GM21576 (cell line): ENCODE data around the gene NOTCH3.

Experiments used
- ATAC-seq: cut with Tn5 transposase; IDR thresholded peaks from one replicate; pipeline ENCODE4 v1.9.1; 2021; ENCODE audit warnings: mild to moderate bottlenecking, moderate library complexity; ENCODE audit not compliant: unreplicated experiment

The NOTCH3 gene

DNA sequence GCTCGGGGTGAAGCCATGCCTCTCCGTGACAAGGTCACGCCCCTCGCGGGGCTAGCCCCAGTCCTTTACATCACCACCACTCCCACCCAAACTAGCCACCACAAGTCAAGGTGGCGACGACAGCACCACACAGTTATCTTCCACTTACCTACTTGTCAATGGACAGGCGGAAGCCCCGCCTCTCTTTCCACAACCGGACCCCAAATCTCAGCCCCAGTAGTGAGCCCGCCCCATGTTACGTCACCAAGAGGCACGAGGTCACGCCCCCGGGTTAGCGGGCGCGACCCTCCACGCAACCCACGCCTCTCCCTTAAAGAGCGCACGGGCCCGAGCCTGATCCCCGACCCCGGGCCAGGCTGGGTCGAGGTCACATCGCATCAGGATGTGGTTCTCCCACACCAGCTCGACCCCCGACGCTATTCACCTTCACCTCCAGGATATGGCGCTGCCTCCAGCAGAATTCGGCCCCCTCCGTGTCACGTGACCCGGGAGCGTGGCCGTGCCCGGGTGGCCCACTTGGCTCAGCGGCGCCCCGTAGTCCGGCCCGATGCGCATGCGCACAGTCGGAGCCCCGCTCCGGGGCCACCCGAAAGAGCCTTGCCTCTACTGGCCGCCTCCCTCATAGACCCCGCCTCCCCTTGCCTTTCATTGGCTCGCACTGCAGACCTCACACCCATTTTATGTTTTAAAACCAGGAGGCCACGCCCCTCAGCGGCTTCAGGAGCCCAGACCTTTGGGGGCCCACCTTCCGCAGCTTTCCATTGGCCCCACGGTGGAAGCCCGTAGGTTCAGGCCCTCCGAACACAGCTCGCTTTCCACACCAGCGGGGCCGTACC lies 75.3 kb downstream of the NOTCH3 start:
- ATAC-seq: peak; percentile 74

- no peak for ATAC-seq
These were observed 76.1 kb downstream of the NOTCH3 start for GRCh38 chr19:15124572-15125231.

DNA sequence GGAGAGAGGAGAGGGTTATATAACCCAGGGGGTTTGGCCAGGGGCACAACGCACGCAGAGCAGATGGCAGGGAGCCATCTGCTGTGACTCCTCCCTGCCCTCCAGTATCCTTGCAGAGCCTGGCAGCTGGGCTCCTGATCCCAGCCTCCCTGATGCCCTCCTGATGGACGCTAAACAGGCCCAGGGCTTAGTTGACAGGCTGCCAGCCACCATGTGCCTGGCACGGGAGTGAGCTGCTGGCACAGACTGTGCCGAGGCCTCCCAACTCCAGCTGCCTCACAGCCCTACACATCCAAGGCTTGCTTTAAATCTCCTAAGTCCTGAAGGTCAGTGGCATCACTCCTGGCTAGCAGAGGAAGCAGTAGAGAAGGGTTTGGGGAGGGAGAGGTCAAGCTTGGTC lies 76.9 kb downstream of the NOTCH3 start:
- no peak for ATAC-seq

DNA sequence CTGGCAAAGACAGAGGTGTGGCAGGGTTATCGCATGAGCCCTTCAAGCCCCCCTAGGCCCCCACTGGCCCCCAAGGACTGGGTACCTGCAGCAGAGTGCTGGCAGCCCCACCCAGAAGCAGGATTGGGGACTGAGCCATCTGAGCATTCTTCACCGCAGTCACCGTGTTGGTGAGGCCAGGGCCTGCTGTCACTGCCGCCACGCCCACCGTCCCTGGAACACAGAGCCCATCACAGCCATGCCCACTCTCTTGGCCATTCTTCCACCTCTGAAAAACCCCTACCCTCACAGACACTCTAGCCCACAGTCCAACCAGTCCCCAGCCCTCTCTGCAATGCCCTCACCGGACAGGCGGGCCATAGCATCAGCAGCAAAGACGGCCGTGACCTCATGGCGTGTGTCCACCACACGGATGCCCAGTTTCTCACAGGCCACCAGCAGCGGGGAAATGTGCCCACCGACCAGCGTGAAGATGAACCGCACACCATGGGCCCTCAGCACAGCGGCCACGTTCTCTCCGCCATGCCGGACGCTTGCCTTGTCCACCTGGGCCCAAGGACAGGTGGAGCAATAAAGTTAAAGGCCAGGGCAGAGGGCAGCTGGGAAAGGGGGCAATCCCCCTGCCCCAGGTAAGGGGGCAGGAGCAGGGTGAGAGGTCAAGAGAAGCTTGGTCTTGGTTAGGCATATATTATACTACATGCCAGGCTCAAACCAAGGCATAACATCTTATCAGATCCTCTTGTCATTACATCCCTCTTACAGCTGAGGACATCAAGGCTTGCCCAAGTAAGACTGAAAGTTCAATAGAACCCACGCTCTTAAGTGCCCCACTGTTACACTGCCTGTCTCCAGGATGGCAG lies 77.5 kb downstream of the NOTCH3 start:
- no peak for ATAC-seq

DNA sequence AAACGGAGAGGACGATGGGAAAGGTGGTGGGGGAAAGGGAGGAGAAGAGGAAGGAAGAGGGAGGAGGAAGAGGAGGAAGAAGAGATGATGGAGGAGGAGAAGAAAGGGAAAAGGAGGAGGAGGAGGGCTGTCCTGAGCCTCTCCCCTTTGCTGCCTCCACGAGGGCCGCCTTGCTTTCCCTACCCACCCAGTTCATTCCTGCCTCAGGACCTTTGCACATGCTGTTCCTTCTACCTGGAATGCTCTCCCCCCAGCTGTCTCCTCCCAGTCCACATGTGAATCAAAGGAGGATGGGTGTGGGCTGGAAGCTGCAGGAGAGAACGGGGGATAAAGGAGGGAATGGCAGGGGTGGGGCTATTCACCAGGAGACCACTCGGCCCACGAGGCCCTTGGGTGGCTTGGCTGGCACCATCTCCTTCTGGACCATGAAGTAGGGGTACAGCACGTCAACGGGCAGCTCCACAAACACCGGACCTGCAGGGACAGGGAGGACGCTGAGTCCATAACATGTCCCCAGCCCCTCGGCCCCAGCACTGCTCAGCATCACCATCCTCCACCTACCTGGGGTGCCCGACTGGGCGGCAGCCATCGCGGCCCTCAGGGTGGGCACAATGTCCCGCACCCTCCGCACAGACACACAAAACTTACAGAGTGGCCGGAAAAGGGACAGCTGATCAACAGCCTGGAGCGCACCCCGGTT lies 78.3 kb downstream of the NOTCH3 start:
- ATAC-seq: no peak

DNA sequence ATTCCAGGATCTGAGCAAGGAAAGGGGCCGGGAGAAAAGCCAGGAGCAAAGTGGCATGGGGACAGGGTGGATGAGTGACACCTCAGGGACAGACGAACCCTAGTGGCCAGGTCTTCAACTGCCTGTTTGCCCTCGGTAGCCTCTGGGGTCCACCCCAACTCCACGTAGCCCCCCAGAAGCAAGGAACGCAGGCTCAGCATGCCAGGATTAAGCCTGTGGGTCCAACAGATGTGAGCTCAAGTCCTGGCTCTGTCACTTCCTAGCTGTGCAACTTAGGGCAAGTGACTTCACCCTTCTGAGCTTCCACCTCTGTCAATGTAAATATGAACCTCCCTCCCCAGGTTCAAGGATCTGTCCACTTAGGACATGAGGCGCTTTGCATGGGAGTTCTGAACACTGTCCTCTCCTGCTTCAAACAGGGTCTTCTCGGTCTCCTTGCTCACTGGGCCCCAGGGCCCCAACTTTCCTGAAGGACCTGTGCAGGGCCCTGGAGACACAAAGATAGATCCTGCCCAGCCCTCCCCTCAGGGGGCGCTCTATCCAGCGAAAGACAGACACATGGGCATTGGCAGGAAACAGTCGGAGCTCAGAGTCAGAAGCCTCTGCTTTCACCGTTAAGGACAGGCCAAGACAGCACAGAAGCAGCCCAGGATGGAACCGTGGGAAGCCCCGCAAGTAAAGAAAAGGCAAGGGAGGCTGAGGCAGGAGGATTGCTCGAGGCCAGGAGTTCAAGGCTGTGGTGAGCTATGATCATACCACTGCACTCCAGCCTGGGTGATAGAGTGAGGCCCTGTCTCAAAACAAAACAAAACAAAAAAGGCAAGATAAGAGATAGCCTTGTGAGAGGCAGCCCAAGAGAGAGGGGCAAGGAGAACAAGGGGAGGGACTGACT lies 80.4 kb downstream of the NOTCH3 start:
- no peak for ATAC-seq

GRCh38 chr19:15118789-15119494 lies 81.9 kb downstream of the NOTCH3 start:
- ATAC-seq: no peak

DNA sequence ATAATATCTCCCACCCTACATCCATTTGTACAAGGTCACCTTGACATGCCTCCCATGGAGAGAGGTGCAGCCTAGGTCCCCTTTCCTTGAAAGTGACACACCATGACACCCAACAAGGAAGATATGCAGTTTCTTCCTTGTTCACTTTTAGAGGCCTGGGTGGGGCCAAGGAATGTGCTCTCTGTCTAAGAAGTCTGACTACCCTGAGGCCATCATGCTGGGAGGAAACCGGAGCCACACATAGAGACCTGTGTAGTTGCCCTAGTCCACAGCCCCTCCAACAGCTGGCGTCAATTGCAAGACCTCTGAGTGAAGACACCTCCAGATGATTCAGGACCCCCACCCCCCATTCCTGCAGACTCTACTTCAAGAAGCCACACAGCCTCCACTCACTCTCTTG lies 82.5 kb downstream of the NOTCH3 start:
- no peak for ATAC-seq

GRCh38 chr19:15116856-15117255 lies 83.9 kb downstream of the NOTCH3 start:
- ATAC-seq: no peak

DNA sequence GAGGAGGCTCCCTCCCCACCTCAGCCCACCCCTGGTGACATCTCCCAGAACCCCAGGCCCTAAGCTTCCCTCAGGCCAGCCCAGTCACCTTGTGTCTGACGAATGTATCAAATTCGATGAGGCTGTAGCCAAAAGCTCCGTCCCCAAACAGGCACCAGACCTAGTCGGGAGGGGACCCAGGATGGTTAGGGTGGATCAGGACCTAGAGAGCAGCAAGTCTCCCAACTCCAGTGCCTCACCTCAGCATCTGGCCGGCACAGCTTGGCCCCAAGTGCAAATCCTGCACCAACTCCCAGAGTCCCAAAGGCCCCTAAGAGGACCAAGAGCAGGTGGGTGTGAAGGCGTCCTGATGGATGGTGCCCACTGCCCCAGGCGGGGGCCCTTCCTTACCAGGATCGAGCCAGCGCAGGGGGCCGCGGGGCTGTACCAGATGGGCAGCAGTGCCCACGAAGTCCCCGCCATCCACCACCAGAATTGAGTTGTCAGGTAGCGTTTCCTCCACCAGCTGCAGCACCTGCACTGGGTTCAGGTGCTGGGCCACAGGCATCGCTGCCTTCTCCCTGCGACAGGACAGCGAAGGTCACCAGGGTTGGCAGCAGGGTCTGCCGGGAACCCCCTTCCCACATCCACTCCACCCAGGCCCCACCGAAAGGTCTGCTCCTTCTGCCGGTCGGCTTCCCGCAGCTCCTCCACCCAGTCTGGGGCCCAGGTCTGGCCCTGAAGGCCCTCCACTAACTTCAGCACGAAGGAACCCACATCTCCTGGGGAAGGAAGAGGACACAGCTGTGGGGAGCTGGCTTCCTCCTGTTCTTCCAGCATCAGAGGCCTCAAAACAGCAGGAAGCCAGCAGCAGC lies 84.8 kb downstream of the NOTCH3 start:
- no peak for ATAC-seq

- ATAC-seq: no peak
These were observed 85.7 kb downstream of the NOTCH3 start for GRCh38 chr19:15115080-15115479.

DNA sequence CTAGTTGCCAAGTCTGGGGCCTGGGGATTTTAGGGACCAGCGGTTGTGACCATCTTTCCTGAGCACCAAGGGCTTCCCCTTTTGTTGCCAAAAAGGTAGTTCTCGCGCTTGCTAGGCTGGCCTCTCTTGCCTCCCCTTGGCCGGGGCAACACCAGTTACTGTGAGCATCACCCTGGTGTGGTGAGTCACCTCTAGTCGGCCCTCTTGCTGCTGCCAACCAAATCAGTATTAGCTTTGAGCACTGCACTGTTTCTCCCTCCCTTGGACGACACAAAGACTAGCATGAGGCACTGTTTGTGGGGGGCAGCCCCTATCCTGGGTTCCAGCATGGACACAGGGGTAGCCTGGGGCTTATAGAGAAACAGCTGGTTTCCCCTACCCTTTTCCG lies 86.6 kb downstream of the NOTCH3 start:
- ATAC-seq: no peak

DNA sequence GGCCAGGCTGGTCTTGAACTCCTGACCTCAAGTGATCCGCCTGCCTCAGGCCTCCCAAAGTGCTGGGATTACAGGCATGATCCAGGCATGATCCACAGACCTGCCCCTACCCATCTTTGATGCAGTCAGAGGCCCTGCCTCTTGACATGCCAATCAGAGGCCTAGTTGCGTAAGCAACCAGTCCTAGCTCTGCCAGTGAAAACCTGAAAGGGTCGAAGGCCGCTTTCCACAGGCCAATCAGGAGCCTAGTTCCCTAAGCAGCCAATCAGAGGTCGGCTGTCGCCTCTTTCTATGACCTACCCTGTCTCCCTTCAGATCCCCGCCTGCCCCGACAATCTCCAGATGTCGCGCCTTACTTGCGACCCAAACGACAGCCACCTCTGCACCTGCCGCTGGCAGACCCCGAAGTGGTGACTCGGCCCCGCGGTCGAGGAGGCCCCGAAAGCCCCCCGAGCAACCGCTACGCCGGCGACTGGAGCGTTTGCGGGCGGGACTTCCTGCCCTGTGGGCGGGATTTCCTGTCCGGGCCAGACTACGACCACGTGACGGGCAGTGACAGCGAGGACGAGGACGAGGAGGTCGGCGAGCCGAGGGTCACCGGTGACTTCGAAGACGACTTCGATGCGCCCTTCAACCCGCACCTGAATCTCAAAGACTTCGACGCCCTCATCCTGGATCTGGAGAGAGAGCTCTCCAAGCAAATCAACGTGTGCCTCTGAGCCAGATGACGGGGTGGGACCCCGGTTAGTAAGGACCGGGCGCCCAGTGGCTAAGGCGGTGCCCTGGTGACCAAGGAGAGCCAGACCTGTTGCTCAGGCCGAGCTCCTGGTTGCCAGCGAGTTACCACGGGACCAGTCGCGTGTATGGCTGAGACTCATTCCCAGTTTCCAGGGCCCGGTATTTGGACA lies 87.3 kb downstream of the NOTCH3 start:
- ATAC-seq: no peak

DNA sequence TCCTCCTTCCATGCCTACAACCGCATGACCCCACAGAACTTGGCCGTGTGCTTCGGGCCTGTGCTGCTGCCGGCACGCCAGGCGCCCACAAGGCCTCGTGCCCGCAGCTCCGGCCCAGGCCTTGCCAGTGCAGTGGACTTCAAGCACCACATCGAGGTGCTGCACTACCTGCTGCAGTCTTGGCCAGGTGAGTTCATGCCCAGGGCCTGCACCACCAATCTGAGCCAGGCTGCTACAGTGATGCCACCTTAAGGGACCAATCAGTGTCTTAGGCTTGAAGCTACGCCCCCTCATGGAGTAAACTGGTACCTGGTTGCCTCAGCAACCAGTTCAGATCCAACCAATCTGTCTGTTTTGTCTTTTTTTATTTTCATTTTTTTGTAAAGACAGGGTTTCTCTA lies 88.4 kb downstream of the NOTCH3 start:
- no peak for ATAC-seq

DNA sequence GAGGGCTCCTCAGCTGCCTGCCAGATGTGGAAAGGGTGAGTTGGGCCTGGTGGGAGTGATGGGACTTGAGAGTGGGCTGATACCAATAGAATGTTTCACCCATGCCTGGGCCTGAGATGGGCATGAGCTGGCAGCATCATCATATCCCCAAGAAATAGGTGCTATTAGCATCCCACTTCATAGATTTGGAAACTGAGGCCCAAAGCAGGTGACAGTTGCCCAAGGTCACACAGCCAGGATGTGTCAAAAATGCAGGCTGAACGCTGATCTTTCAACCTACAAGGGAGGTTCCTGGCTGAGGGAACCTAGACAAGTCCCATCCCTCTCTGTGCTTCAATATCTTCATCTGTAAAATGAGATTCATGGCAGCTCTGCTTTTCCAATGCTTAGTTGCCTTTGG lies 89.0 kb downstream of the NOTCH3 start:
- no peak for ATAC-seq

DNA sequence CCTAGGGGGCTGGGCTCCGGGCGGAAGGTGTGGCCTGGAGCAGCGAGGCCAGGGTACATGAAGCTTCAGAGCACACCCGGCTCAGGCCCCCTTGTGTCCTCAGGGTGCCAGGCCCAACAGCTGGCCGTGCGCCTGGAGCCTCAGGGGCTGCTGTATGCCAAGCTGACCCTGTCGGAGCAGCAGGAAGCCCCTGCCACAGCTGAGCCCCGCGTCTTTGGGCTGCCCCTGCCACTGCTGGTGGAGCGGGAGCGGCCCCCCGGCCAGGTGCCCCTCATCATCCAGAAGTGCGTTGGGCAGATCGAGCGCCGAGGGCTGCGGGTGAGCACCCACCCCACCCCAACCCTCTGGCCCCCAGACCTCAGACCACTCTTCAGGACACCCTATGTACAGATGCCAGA lies 90.4 kb downstream of the NOTCH3 start:
- no peak for ATAC-seq

- no peak for ATAC-seq
These were observed 90.9 kb downstream of the NOTCH3 start for GRCh38 chr19:15109768-15110417.
